ENCODE measurements around the gene MRTFB.
"Not testable (repeated sequence)": the region's sequence is repeated elsewhere in the genome, so short reads cannot be mapped to it uniquely, and the experiment has no call there.

Gene MRTFB, protein sequence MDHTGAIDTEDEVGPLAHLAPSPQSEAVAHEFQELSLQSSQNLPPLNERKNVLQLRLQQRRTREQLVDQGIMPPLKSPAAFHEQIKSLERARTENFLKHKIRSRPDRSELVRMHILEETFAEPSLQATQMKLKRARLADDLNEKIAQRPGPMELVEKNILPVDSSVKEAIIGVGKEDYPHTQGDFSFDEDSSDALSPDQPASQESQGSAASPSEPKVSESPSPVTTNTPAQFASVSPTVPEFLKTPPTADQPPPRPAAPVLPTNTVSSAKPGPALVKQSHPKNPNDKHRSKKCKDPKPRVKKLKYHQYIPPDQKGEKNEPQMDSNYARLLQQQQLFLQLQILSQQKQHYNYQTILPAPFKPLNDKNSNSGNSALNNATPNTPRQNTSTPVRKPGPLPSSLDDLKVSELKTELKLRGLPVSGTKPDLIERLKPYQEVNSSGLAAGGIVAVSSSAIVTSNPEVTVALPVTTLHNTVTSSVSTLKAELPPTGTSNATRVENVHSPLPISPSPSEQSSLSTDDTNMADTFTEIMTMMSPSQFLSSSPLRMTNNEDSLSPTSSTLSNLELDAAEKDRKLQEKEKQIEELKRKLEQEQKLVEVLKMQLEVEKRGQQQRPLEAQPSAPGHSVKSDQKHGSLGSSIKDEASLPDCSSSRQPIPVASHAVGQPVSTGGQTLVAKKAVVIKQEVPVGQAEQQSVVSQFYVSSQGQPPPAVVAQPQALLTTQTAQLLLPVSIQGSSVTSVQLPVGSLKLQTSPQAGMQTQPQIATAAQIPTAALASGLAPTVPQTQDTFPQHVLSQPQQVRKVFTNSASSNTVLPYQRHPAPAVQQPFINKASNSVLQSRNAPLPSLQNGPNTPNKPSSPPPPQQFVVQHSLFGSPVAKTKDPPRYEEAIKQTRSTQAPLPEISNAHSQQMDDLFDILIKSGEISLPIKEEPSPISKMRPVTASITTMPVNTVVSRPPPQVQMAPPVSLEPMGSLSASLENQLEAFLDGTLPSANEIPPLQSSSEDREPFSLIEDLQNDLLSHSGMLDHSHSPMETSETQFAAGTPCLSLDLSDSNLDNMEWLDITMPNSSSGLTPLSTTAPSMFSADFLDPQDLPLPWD

GRCh38 chr16:14070877-14071575, at the start of gene MRTFB:
MRTFB (plus strand) TSS chr16:14071319; CDS start chr16:14140607, 69,288 bp downstream.
- peak; percentile 91 for DNase-seq

- DNase-seq, result not testable (repeated sequence)
Measured at GRCh38 chr16:14023526-14023925, 47.6 kb upstream of the MRTFB start.

DNA sequence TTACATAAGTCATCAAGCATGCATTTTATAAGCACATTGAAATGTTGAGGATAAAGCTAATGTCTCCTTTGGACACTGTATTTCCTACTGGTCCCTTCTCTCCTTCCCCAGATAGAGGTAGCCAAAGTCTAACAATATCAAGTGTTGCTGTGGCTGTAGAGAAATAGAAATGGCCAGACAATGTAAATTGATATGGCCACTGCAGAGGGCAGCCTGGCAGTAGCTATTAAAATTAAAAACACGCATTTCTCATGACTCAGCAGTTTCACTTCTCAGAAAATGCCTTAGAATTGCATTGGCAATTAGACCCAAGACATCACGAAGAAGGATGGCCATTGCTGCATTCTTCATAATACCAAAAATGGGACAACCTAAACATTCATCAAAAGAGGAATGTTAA, 46.8 kb upstream of the MRTFB start:
- DNase-seq, result peak; percentile 75

- DNase-seq, result no peak
Measured at GRCh38 chr16:14026572-14027285, 44.4 kb upstream of the MRTFB start.

DNA sequence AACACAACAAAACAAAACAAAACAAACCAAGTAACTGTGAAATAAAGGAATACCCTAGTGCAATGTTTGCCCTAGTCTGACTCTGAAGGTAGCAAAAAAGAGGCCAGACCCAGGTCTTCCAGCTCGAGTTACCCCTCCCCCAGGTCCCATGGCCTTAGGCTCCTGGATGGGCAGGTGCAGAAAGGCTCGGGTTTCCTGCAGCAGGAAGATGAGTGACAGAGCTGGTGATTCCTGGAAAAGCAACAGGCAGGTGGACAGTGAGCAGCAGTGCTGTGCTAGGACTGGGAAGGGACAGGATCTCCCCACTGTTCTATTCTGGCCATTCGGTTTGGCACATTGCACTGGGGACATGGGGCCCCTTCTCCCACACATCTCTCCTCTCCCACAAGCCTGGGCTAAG, 42.9 kb upstream of the MRTFB start:
- DNase-seq, result no peak

DNA sequence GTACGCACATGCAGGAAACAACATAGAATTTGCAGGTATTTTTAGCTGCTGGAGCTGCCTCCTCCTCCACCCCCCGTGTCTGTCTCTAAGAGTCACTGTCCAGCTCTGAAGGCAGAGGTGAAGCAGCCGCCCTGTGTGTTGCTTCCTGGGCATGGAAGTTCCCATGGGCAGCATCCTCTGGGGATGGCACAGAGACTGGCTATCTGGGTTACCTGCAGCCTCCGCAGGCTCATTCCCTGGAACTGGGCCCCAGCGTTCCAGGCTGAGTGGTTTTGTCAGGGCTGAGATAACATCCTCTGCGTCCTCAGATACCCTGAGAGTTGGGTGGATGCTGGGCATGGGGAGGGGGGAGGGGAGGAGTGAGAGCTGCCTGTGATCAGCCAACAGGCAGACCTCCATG, 41.5 kb upstream of the MRTFB start:
- no peak for DNase-seq

DNA sequence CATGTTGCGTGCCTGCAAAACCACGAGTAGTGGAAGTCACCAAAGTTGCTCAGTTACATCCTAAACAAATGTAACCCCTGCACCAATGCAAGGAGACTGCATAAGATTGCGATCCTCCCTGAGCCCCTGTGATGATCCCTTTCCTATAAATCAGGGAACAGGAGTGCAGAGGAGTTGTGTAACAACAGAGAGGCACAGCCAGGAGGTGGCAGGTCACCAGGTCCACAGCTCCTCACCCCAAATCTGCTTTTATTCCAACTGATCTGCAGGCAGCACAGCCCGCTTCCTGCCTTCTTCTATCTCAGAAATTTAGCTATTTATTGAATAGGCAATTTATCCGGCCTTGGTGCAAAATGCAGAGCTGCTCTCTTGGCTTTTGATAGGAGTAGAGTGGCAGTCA, 36.0 kb upstream of the MRTFB start:
- DNase-seq, result no peak

GRCh38 chr16:14036889-14037288, 34.2 kb upstream of the MRTFB start:
- no peak for DNase-seq

- no peak for DNase-seq
Measured at GRCh38 chr16:14037960-14038359, 33.2 kb upstream of the MRTFB start.

DNA sequence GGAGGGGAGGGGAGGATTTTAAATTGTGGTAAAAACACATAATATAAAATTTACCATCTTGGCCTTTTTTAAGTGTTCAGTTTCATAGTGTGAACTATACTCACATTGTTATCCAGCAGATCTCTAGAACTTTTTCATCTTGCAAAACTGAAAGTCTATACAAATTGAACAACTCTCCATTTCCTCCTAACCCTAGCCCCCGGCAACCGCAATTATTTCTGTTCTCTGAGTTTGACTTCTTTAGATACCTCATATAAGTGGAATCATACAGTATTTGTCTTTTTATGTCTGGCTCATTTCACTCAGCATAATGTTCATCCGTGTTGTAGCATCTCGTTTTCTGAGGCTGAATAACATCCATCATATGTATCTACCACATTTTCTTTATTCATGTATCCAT, 30.0 kb upstream of the MRTFB start:
- DNase-seq, result no peak

DNA sequence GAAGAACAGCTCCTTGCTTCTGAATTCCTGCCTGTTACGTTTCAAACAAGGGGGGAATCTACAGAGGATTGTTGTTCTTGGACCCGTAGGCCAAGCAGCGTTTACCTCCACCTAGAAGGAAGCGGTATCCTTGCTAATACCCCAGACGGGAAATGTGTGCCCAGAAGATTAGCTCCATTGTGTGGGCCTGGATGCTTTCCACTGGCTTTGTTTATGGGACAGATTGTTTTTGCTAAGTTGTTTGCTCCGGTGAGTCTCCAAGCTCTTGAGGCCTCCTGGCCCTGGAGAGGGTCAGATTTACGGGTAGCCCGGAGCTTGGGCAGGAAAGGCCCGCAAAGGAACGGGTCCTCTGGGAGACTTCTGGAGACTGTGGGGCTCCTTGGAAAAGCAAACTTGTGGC, 28.4 kb upstream of the MRTFB start:
- no peak for DNase-seq

GRCh38 chr16:14043278-14043677, 27.8 kb upstream of the MRTFB start:
- no peak for DNase-seq

DNA sequence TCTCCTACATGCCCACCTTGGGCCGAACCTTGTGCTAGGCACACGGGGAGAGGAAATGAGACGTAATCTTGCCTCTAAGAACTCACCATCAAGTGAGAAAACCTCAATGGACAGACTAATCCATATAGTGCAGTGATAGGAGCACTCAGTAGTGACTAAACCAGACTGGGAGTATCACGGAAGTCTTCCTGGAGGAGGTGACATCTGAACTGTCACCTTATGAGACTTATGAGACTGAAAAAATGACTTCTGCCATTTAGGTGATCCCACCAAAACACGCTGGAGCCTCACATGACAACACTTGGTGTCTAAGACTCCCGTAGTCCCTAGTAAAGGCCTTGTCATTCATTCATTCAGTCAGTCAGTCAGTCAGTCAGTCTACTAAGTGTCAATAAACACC, 27.3 kb upstream of the MRTFB start:
- no peak for DNase-seq

- DNase-seq, result not testable (repeated sequence)
Measured at GRCh38 chr16:14047121-14047859, 23.8 kb upstream of the MRTFB start.

- no peak for DNase-seq
Measured at GRCh38 chr16:14050291-14051027, 20.7 kb upstream of the MRTFB start.

DNA sequence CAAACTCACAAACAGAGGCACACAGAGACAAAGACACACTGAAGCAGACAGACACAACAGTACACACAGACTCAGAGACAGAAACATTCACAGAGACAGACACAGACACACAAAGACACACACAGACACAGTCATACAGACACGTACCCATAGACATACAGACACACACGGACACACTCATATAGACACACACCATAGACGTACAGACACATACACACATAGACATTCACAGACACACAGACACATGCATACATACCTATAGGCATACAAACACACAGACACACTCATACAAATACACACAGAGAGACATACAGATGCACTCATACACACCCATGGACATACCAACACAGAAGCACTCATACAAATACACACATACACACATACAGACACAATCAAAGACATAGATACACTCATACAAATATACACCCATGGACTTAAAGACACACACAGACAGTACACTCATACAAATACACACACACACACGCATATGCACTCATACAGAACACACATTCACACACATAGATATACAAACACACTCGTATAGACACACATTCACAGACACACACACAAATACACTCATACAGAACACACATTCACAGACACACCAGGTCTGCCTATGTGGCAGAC, 19.9 kb upstream of the MRTFB start:
- DNase-seq, result no peak

- no peak for DNase-seq
Measured at GRCh38 chr16:14056970-14057369, 14.1 kb upstream of the MRTFB start.

- DNase-seq, result no peak
Measured at GRCh38 chr16:14057878-14058382, 13.2 kb upstream of the MRTFB start.

- no peak for DNase-seq
Measured at GRCh38 chr16:14061732-14062259, 9.3 kb upstream of the MRTFB start.

DNA sequence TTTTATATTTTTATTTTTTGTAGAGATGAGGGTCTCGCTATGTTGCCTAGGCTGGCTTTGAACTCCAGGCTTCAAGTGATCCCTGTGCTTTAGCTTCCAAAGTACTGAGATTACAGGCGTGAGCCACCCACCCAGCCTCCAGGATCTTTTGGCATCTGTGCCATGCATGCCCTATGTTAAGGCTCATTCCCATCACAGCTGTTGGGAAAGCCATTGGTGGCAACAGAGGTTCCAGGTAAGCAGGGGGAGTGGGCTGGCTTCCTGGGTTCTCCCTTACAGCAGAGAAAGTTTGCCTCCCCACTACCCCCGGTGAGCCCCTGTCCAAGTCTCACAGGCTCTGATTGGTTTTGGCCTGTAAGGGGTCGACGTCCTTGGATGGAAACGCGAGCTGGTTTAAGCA, 8.9 kb upstream of the MRTFB start:
- no peak for DNase-seq
